Measurements from ENCODE around the gene ARHGAP33. TPM values are rescaled to one million over a fixed set of nuclear protein-coding genes. Genes with fewer than 3 reads are reported as not detected.

Gene ARHGAP33
- total RNA-seq, 1 experiment from 2014 or later = 43.9 TPM

DNA sequence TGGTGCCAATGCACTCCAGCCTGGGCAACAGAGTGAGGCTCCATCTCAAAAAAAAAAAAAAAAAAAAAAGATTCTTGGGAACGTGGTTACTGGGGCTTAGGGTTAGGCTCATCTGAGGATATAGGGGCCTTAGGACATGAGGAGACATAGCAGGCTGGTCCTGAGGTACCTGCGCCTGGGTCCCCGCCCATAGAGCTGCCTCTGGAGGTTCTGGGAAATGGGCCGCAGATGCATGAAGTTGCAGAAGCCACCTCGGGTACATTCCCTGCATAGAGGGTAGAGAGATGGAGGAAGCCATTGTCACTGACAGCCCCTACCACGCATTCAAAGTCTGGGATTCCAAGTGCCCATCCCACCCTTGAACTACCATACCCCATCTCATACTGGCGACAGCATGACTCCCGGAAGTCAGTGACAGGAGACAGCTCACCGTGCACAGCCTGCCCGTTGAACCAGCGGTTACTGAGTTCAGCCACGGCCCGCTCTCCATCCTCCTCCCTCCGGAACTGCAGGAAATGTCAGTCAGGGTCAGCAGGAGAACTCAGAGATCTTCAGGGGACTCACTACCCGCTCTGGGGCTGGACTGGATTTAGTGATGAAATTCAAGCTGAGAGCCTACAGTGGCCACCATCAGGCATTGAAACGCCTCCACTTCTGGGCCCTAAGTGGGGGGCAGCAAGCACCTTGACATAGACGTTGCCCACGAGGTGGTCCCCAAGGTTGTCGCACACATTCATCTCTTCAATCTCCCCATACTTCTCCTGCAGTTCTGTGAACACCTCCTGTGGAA is 31.5 kb upstream of the ARHGAP33 start:
- Mint-ChIP-seq H3K4me1 (peaks cover 24% of the 10 kb centered on the region), H3K9me3 (no peaks in the 10 kb centered on the region), H3K27me3 (ENCODE audit: low read depth) (no peaks in the 10 kb centered on the region), H3K4me3 (peak overlapping the region; percentile 98), H3K27ac (peak overlapping the region; percentile 99), H3K36me3 (peaks cover 7% of the 10 kb centered on the region; the same call in 1 of the 2 replicates)
- no peak for DNase-seq (ENCODE audit: low spot score)
- ChIA-PET CTCF (interaction anchor here (0.6 to 2.0 kb wide), 12 partner anchors 13 to 265 kb away, joined by 3 to 41 read pairs (median 5); partner anchors contain the start of genes HSPB6, PROSER3 and SYNE4), POLR2A (interaction anchor here (0.7 to 1.5 kb wide), 3 partner anchors 24 to 685 kb away, joined by 3 to 5 read pairs (median 4); no protein-coding TSS in a partner anchor)
- TF ChIP-seq KAT7 (CRISPR knock-in tag; IDR thresholded peaks at IDR 0.05; ENCODE audit: borderline replicate concordance) = no peak
- TF ChIP-seq, protein P1, sequence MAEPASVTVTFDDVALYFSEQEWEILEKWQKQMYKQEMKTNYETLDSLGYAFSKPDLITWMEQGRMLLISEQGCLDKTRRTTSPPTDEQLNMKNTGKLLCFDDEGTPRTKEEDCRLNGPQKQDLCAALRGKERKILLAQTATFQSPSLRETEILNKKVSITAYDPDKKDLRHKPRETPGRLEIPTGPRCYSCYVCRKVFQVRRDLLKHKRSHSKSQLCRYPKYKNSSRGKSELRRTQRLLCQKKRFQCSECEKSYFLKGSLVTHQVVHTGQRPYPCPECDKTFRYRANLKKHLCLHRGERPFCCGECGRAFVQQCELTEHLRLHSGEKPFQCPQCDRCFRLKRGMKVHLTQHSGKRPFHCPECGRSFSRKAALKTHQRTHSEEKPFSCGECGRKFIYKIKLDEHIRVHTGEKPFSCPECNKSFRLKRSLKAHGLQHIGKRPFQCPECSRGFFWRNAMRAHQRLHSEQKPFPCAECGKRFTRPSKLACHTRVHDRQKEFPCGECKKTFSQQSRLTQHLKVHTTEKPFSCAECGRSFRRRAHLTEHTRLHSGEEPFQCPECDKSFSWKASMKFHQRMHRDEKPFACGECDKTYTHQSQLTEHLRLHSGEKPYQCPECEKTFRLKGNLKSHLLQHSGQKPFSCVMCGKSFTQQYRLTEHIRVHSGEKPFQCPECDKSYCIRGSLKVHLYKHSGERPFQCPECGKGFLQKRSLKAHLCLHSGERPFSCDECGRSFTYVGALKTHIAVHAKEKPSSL (CRISPR knock-in tag; conservative IDR thresholded peaks at IDR 0.05) = no peak
- no peak for TF ChIP-seq RORB (CRISPR knock-in tag; IDR thresholded peaks at IDR 0.05)
- no peak for TF ChIP-seq ZNF263 (CRISPR knock-in tag; IDR thresholded peaks at IDR 0.05; ENCODE audit: low read depth)
- no peak for TF ChIP-seq CBFB (CRISPR knock-in tag; IDR thresholded peaks at IDR 0.05; ENCODE audit: low read depth)
- TF ChIP-seq, protein P2, sequence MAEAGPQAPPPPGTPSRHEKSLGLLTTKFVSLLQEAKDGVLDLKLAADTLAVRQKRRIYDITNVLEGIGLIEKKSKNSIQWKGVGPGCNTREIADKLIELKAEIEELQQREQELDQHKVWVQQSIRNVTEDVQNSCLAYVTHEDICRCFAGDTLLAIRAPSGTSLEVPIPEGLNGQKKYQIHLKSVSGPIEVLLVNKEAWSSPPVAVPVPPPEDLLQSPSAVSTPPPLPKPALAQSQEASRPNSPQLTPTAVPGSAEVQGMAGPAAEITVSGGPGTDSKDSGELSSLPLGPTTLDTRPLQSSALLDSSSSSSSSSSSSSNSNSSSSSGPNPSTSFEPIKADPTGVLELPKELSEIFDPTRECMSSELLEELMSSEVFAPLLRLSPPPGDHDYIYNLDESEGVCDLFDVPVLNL (CRISPR knock-in tag; IDR thresholded peaks at IDR 0.05; ENCODE audit: borderline replicate concordance, low read depth) = no peak
- TF ChIP-seq ZNF423 (CRISPR knock-in tag; IDR thresholded peaks at IDR 0.05) = no peak
- TF ChIP-seq, protein P3, sequence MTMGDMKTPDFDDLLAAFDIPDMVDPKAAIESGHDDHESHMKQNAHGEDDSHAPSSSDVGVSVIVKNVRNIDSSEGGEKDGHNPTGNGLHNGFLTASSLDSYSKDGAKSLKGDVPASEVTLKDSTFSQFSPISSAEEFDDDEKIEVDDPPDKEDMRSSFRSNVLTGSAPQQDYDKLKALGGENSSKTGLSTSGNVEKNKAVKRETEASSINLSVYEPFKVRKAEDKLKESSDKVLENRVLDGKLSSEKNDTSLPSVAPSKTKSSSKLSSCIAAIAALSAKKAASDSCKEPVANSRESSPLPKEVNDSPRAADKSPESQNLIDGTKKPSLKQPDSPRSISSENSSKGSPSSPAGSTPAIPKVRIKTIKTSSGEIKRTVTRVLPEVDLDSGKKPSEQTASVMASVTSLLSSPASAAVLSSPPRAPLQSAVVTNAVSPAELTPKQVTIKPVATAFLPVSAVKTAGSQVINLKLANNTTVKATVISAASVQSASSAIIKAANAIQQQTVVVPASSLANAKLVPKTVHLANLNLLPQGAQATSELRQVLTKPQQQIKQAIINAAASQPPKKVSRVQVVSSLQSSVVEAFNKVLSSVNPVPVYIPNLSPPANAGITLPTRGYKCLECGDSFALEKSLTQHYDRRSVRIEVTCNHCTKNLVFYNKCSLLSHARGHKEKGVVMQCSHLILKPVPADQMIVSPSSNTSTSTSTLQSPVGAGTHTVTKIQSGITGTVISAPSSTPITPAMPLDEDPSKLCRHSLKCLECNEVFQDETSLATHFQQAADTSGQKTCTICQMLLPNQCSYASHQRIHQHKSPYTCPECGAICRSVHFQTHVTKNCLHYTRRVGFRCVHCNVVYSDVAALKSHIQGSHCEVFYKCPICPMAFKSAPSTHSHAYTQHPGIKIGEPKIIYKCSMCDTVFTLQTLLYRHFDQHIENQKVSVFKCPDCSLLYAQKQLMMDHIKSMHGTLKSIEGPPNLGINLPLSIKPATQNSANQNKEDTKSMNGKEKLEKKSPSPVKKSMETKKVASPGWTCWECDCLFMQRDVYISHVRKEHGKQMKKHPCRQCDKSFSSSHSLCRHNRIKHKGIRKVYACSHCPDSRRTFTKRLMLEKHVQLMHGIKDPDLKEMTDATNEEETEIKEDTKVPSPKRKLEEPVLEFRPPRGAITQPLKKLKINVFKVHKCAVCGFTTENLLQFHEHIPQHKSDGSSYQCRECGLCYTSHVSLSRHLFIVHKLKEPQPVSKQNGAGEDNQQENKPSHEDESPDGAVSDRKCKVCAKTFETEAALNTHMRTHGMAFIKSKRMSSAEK (CRISPR knock-in tag; IDR thresholded peaks at IDR 0.05; ENCODE audit: borderline replicate concordance) = no peak
- TF ChIP-seq ZNF138 (CRISPR knock-in tag; conservative IDR thresholded peaks at IDR 0.05) = no peak
- TF ChIP-seq, protein P4, sequence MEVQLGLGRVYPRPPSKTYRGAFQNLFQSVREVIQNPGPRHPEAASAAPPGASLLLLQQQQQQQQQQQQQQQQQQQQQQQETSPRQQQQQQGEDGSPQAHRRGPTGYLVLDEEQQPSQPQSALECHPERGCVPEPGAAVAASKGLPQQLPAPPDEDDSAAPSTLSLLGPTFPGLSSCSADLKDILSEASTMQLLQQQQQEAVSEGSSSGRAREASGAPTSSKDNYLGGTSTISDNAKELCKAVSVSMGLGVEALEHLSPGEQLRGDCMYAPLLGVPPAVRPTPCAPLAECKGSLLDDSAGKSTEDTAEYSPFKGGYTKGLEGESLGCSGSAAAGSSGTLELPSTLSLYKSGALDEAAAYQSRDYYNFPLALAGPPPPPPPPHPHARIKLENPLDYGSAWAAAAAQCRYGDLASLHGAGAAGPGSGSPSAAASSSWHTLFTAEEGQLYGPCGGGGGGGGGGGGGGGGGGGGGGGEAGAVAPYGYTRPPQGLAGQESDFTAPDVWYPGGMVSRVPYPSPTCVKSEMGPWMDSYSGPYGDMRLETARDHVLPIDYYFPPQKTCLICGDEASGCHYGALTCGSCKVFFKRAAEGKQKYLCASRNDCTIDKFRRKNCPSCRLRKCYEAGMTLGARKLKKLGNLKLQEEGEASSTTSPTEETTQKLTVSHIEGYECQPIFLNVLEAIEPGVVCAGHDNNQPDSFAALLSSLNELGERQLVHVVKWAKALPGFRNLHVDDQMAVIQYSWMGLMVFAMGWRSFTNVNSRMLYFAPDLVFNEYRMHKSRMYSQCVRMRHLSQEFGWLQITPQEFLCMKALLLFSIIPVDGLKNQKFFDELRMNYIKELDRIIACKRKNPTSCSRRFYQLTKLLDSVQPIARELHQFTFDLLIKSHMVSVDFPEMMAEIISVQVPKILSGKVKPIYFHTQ (CRISPR knock-in tag; IDR thresholded peaks at IDR 0.05) = no peak
- TF ChIP-seq, protein P5, sequence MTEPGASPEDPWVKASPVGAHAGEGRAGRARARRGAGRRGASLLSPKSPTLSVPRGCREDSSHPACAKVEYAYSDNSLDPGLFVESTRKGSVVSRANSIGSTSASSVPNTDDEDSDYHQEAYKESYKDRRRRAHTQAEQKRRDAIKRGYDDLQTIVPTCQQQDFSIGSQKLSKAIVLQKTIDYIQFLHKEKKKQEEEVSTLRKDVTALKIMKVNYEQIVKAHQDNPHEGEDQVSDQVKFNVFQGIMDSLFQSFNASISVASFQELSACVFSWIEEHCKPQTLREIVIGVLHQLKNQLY (CRISPR knock-in tag; IDR thresholded peaks at IDR 0.05) = no peak
- no peak for ATAC-seq

All from WTC11 (cell line).